Non-pigmented ciliary epithelial cell (primary cell): Measurements from ENCODE around the gene NQO2.

Source experiments
- DNase-seq: peaks from one replicate; pipeline ENCODE4 v3.0.0-alpha.2; 2010; ENCODE audit warnings: low read depth

Gene NQO2

GRCh38 chr6:2999618-3000557, at the start of gene NQO2:
Gene NQO2, plus strand, starts transcription at chr6:2999894. Its CDS starts 6,659 bp downstream, at chr6:3006553.
- no peak for DNase-seq

GRCh38 chr6:2950713-2951112, 49.0 kb upstream of the NQO2 start:
- no peak for DNase-seq

- no peak for DNase-seq
These were observed 48.0 kb upstream of the NQO2 start for GRCh38 chr6:2951728-2952127.

GRCh38 chr6:2952557-2953095, 47.1 kb upstream of the NQO2 start:
- DNase-seq: peak; percentile 40

- DNase-seq: no peak
These were observed 46.6 kb upstream of the NQO2 start for GRCh38 chr6:2953098-2953497.

GRCh38 chr6:2956930-2957685, 42.6 kb upstream of the NQO2 start:
- DNase-seq: no peak

- no peak for DNase-seq
These were observed 41.9 kb upstream of the NQO2 start for GRCh38 chr6:2957696-2958330.

GRCh38 chr6:2958331-2958711, 41.4 kb upstream of the NQO2 start:
- DNase-seq: no peak

- no peak for DNase-seq
These were observed 40.9 kb upstream of the NQO2 start for GRCh38 chr6:2958776-2959175.

- no peak for DNase-seq
These were observed 39.6 kb upstream of the NQO2 start for GRCh38 chr6:2959909-2960719.

GRCh38 chr6:2960935-2961334, 38.8 kb upstream of the NQO2 start:
- DNase-seq: no peak

GRCh38 chr6:2961506-2961905, 38.2 kb upstream of the NQO2 start:
- DNase-seq: no peak

GRCh38 chr6:2962004-2962403, 37.7 kb upstream of the NQO2 start:
- no peak for DNase-seq

- no peak for DNase-seq
These were observed 37.1 kb upstream of the NQO2 start for GRCh38 chr6:2962636-2963035.

- no peak for DNase-seq
These were observed 35.9 kb upstream of the NQO2 start for GRCh38 chr6:2963756-2964155.

GRCh38 chr6:2964793-2965505, 34.7 kb upstream of the NQO2 start:
- no peak for DNase-seq

- DNase-seq: no peak
These were observed 33.3 kb upstream of the NQO2 start for GRCh38 chr6:2966347-2966746.

- no peak for DNase-seq
These were observed 31.8 kb upstream of the NQO2 start for GRCh38 chr6:2967936-2968335.

- DNase-seq: no peak
These were observed 31.0 kb upstream of the NQO2 start for GRCh38 chr6:2968600-2969135.

GRCh38 chr6:2969549-2969948, 30.1 kb upstream of the NQO2 start:
- DNase-seq: no peak
